Measurements from ENCODE around the gene ATP6V0E1. TPM values are rescaled to one million over a fixed set of nuclear protein-coding genes. Genes with fewer than 3 reads are reported as not detected.

ATP6V0E1 gene
- total and polyA plus RNA-seq, 2 of the 8 experiments (the other 6 are each of a cell fraction or from before 2014, with no cell fraction given) = 108 to 134 TPM

- no peak for TF ChIP-seq TAF1 (IDR thresholded peaks at IDR 0.05; ENCODE audit: low read depth, low read length)
- no peak for TF ChIP-seq EP300 (IDR thresholded peaks at IDR 0.05; ENCODE audit: borderline replicate concordance in 1 of 2, low read depth in 2 of 2, low read length in 2 of 2)
- TF ChIP-seq GABPA (IDR thresholded peaks at IDR 0.05; ENCODE audit: borderline replicate concordance, insufficient read depth, low read length) = no peak
These were observed 37.4 kb upstream of the ATP6V0E1 start (continued) for GRCh38 chr5:172946146-172946545.
